Lung (tissue), 12 donors: ENCODE measurements around the gene BBX. TPM values are rescaled to one million over a fixed set of nuclear protein-coding genes. Genes with fewer than 3 reads are reported as not detected.

Experiments
- ATAC-seq: fragments of 200-7000 bp; cut with Tn5 transposase; one replicate; pipeline ENCODE4 v1.9.1; 2020; ENCODE audit warnings: moderate number of reproducible peaks; ENCODE audit not compliant: insufficient read depth, low FRiP score
- DNase-seq, 3 donors: peaks; one replicate each; pipeline ENCODE4 v3.0.0-alpha.2; 2013 to 2017
- H3K27ac ChIP-seq, 2 donors: one replicate each; pipeline ENCODE4 v1.5.1; 2013; ENCODE audit warnings: mild to moderate bottlenecking in 2 of 2, moderate library complexity in 2 of 2, control low read depth in 1 of 2, inconsistent platforms in 1 of 2, low read depth in 1 of 2, low read length in 1 of 2
- H3K27me3 ChIP-seq, 3 donors: one replicate each; pipeline ENCODE4 v1.5.1; 2013; ENCODE audit warnings: low read length in 2 of 3; ENCODE audit not compliant: control insufficient read depth in 3 of 3, insufficient read depth in 3 of 3
- H3K36me3 ChIP-seq, 4 donors: one replicate each; pipeline ENCODE4 v1.5.1; 2013; ENCODE audit warnings: low read length in 4 of 4, mild to moderate bottlenecking in 1 of 4, moderate library complexity in 1 of 4; ENCODE audit not compliant: control insufficient read depth in 4 of 4, insufficient read depth in 4 of 4
- H3K4me1 ChIP-seq, 5 donors: one replicate each; pipeline ENCODE4 v1.5.1; 2013; ENCODE audit warnings: low read length in 5 of 5, mild to moderate bottlenecking in 2 of 5, moderate library complexity in 1 of 5; ENCODE audit not compliant: control insufficient read depth in 5 of 5, insufficient read depth in 5 of 5
- H3K4me3 ChIP-seq: one replicate; pipeline ENCODE4 v1.5.1; 2013; ENCODE audit warnings: mild to moderate bottlenecking, control low read depth, moderate library complexity
- H3K9ac ChIP-seq, 2 donors: one replicate each; pipeline ENCODE4 v1.5.1; 2013; ENCODE audit warnings: low read length in 2 of 2, control low read depth in 1 of 2; ENCODE audit not compliant: insufficient read depth in 1 of 2
- H3K9me3 ChIP-seq, 4 donors: one replicate each; pipeline ENCODE4 v1.5.1; 2013; ENCODE audit warnings: low read length in 3 of 4, mild to moderate bottlenecking in 1 of 4, moderate library complexity in 1 of 4; ENCODE audit not compliant: control insufficient read depth in 4 of 4, insufficient read depth in 3 of 4
- WGBS, 2 donors: extraction: QIAGEN DNeasy Blood & Tissue Kit; methylation state at CpG; one replicate each; pipeline ENCODE4 v1.1.7; 2013; 5-methylcytosine and 5-hydroxymethylcytosine counted together
- polyA plus RNA-seq, 2 donors: library from polyadenylated mRNA; stranded (reverse); fragments of 200-250 nt; gene quantifications; one replicate each; pipeline ENCODE4 v1.2.1, GENCODE V29; 2013
- total RNA-seq, 2 donors: library from RNA; depleted of rRNA in 1 of 2; stranded (reverse); fragments of >200 nt in 1 of 2; gene quantifications; one replicate each; pipeline ENCODE4 v1.2.1, GENCODE V29; 2014 to 2021
- TF ChIP-seq, protein P1 (sequence below): IDR thresholded peaks from 2 replicates; pipeline ENCODE4 v1.5.1; 2012; ENCODE audit warnings: mild to moderate bottlenecking; ENCODE audit errors: control extremely low read depth, extremely low read depth
- donor health status: control.
- donor health status: control.
- donor health status: Bipolar disorder and iron deficiency.
- donor health status: healthy.
- donor health status: DM: yes; HTN: yes; CAD: no.

The BBX gene
- total and polyA plus RNA-seq, 4 donors = 6.3 to 93.3 (median 25.1) TPM

GRCh38 chr3:107637416-107638183 lies 114.8 kb downstream of the BBX start:
- WGBS, 2 donors = 78 to 88% methylated on average over 5 of the region's 5 CpGs
- Histone ChIP-seq H3K27ac (no peak overlapping the region), H3K4me1 (peaks cover 0 to 8% (median 0%) of the 10 kb centered on the region in 5 donors), H3K27me3 (no peaks in the 10 kb centered on the region), H3K36me3 (no peaks in the 10 kb centered on the region), H3K4me3 (no peak overlapping the region), H3K9me3 (no peaks in the 10 kb centered on the region), H3K9ac (no peak overlapping the region)
- ATAC-seq = no peak
- DNase-seq = no peak
- TF ChIP-seq, protein P1, sequence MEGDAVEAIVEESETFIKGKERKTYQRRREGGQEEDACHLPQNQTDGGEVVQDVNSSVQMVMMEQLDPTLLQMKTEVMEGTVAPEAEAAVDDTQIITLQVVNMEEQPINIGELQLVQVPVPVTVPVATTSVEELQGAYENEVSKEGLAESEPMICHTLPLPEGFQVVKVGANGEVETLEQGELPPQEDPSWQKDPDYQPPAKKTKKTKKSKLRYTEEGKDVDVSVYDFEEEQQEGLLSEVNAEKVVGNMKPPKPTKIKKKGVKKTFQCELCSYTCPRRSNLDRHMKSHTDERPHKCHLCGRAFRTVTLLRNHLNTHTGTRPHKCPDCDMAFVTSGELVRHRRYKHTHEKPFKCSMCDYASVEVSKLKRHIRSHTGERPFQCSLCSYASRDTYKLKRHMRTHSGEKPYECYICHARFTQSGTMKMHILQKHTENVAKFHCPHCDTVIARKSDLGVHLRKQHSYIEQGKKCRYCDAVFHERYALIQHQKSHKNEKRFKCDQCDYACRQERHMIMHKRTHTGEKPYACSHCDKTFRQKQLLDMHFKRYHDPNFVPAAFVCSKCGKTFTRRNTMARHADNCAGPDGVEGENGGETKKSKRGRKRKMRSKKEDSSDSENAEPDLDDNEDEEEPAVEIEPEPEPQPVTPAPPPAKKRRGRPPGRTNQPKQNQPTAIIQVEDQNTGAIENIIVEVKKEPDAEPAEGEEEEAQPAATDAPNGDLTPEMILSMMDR = no peak

DNA sequence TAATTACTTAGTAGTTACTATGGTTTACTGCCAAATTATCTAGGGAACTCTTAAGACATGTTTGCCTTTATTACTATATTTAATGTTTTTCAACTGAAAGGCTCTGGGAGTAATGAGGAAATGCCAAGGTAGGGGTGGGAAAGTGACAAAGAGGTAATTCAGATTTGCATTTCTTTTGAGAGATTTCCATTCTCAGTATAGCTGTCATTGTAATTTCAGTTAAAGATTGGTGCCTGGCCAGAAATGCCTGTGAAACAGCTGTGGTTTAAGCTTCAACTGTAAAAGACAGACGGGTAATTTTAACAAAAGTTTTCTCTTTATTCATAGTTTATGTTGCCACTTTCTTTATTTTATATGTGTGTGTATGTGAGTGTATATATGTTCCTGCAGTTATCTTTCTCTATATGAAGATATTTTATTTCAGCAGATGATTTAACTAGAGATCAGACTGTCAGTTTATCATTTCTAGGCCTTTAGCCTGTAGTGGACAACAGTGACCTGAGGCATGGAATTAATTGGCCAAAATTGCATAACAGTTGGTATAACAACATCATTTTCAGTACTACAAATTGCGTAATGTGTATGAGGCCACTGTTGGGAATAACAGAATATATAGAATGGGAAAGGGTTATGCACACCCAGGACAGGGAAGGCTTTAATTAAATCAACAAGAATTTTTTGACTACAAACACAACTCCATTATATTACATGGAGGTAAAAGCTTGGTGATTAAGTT lies 119.0 kb downstream of the BBX start:
- no peak overlapping the region for H3K9ac ChIP-seq

GRCh38 chr3:107643038-107643883 lies 120.5 kb downstream of the BBX start:
- H3K36me3 ChIP-seq = peaks cover 0 to 1% (median 0%) of the 10 kb centered on the region in 4 donors
- no peak overlapping the region for H3K9ac ChIP-seq
- H3K9me3 ChIP-seq = no peaks in the 10 kb centered on the region
- DNase-seq (no peak), ATAC-seq (no peak)
- H3K4me1 ChIP-seq = peaks cover 0 to 8% (median 0%) of the 10 kb centered on the region in 5 donors
- WGBS, 2 donors = 72 to 88% methylated on average over 6 of the region's 6 CpGs
- H3K4me3 ChIP-seq = no peak overlapping the region
- no peaks in the 10 kb centered on the region for H3K27me3 ChIP-seq
- no peak overlapping the region for H3K27ac ChIP-seq
- TF ChIP-seq, protein P1 = no peak

More for the DNA sequence above, 119.0 kb downstream of the BBX start:
- Histone ChIP-seq H3K4me3 (no peak overlapping the region), H3K4me1 (peaks cover 0 to 8% (median 0%) of the 10 kb centered on the region in 5 donors), H3K36me3 (no peaks in the 10 kb centered on the region), H3K27ac (no peak overlapping the region), H3K27me3 (no peaks in the 10 kb centered on the region), H3K9me3 (no peaks in the 10 kb centered on the region)
- ATAC-seq (no peak), DNase-seq (peak in 2 of 3 donors; percentile 55 to 60)
- TF ChIP-seq, protein P1 = no peak
- WGBS, 2 donors = 38 to 70% methylated on average over 2 of the region's 2 CpGs
